Ovary (tissue), 3 donors: ENCODE measurements around the gene GMEB1.

Experiments used
- EP300 ChIP-seq: sonication (generic); formaldehyde crosslinking; IDR thresholded peaks from one replicate; pipeline ENCODE4 v1.6.1; 2017; ENCODE audit warnings: antibody characterized with exemption
- POLR2A ChIP-seq: fragments of 450-650 bp; IDR thresholded peaks from one replicate; pipeline ENCODE4 v1.6.1; 2017; ENCODE audit warnings: antibody characterized with exemption, mild to moderate bottlenecking, moderate library complexity
- TF ChIP-seq, protein P1 (sequence below), 3 donors: fragments of 450-650 bp in 2 of 3; fragments of 200-600 bp in 1 of 3; IDR thresholded peaks; one replicate each; pipeline versions ENCODE4 v1.5.1 to v1.8.0; 2016 to 2022; ENCODE audit warnings: antibody characterized with exemption in 3 of 3, mild to moderate bottlenecking in 1 of 3
- donor health status: DM: no; HTN: no; CAD: no.

DNA sequence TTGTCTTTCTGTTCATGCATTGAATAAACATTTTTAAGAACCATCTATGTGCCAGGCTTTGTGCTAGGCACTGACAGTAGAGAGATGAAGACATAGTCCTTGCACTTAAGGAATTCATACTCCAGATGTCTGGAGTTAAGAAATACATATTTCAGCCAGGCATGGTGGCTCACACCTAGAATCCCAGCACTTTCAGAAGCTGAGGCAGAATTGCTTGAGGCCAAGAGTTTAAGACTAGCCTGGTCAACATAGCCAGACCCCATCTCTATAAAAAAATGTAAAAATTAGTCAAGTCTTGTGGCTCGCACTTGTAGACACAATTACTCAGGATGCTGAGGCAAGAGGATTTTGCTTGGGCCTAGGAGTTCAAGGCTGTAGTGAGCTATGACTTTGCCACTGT, 49.6 kb downstream of the GMEB1 start:
- TF ChIP-seq, protein P1, sequence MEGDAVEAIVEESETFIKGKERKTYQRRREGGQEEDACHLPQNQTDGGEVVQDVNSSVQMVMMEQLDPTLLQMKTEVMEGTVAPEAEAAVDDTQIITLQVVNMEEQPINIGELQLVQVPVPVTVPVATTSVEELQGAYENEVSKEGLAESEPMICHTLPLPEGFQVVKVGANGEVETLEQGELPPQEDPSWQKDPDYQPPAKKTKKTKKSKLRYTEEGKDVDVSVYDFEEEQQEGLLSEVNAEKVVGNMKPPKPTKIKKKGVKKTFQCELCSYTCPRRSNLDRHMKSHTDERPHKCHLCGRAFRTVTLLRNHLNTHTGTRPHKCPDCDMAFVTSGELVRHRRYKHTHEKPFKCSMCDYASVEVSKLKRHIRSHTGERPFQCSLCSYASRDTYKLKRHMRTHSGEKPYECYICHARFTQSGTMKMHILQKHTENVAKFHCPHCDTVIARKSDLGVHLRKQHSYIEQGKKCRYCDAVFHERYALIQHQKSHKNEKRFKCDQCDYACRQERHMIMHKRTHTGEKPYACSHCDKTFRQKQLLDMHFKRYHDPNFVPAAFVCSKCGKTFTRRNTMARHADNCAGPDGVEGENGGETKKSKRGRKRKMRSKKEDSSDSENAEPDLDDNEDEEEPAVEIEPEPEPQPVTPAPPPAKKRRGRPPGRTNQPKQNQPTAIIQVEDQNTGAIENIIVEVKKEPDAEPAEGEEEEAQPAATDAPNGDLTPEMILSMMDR (IDR thresholded peaks at IDR 0.05), result no peak
- TF ChIP-seq POLR2A (no peak), EP300 (no peak)
